Left ventricle myocardium inferior (tissue), 1 donor: ENCODE data around the gene FBXL16. TPM values are rescaled to one million over a fixed set of nuclear protein-coding genes. Genes with fewer than 3 reads are reported as not detected.

ENCODE experiments used
- DNase-seq: peaks from one replicate; pipeline ENCODE4 v3.0.0-alpha.2; 2020
- H3K27ac ChIP-seq: fragments of 200-600 bp; replicated peaks from 2 replicates; pipeline ENCODE4 v1.8.0; 2021
- H3K27me3 ChIP-seq: fragments of 200-600 bp; 2 replicates; pipeline ENCODE4 v1.8.0; 2021; ENCODE audit warnings: low read depth
- H3K36me3 ChIP-seq: fragments of 200-600 bp; 2 replicates; pipeline ENCODE4 v1.8.0; 2021
- H3K4me1 ChIP-seq: fragments of 200-600 bp; 2 replicates; pipeline ENCODE4 v1.8.0; 2021
- H3K4me3 ChIP-seq: fragments of 200-600 bp; 2 replicates; pipeline ENCODE4 v1.8.0; 2021; ENCODE audit warnings: mild to moderate bottlenecking, moderate library complexity
- H3K9me3 ChIP-seq: fragments of 200-600 bp; replicated peaks from 2 replicates; pipeline ENCODE4 v1.8.0; 2021
- CTCF ChIP-seq: fragments of 200-600 bp; IDR thresholded peaks from 2 replicates; pipeline ENCODE4 v1.8.0; 2021; ENCODE audit warnings: antibody characterized with exemption, mild to moderate bottlenecking, borderline replicate concordance
- intact Hi-C: fragments of 100-400 bp; cut with micrococcal nuclease; formaldehyde crosslinking; loops from one replicate; pipeline ENCODE4 v1.11.0; 2022
- total RNA-seq: library from RNA; stranded (reverse); fragmentation: NEBNext Ultra II Directional; extraction: Animal tissue kit (Norgen Biotek cat#: 25700); gene quantifications from one replicate; pipeline ENCODE4 v1.2.1, GENCODE V29; 2021
- donor health status: DM: no; HTN: yes; CAD: no; lungs with severe emphysema.

FBXL16 gene
- total RNA-seq, 1 donor from 2014 or later = 0.08 TPM

GRCh38 chr16:750485-750884 lies 44.9 kb upstream of the FBXL16 start:
- no peaks in the 10 kb centered on the region for H3K9me3 ChIP-seq
- H3K4me3 ChIP-seq = no peak overlapping the region
- no peak for TF ChIP-seq CTCF
- no peak overlapping the region for H3K27ac ChIP-seq
- no peak for DNase-seq
- no peaks in the 10 kb centered on the region for H3K4me1 ChIP-seq
- no peaks in the 10 kb centered on the region for H3K36me3 ChIP-seq
- H3K27me3 ChIP-seq = peaks cover 38% of the 10 kb centered on the region
- intact Hi-C loops = no loop called here

- no peak for DNase-seq
- Histone ChIP-seq H3K27me3 (peaks cover 46% of the 10 kb centered on the region), H3K4me3 (no peak overlapping the region), H3K4me1 (no peaks in the 10 kb centered on the region), H3K27ac (no peak overlapping the region), H3K36me3 (no peaks in the 10 kb centered on the region), H3K9me3 (no peaks in the 10 kb centered on the region)
- intact Hi-C loops = no loop called here
- TF ChIP-seq CTCF = no peak
These were observed 43.4 kb upstream of the FBXL16 start for GRCh38 chr16:749010-749409.

GRCh38 chr16:747978-748746 lies 42.6 kb upstream of the FBXL16 start:
- no peaks in the 10 kb centered on the region for H3K4me1 ChIP-seq
- no peak overlapping the region for H3K27ac ChIP-seq
- H3K9me3 ChIP-seq = no peaks in the 10 kb centered on the region
- no peaks in the 10 kb centered on the region for H3K36me3 ChIP-seq
- no peak overlapping the region for H3K4me3 ChIP-seq
- intact Hi-C loops = no loop called here
- no peak for DNase-seq
- TF ChIP-seq CTCF = no peak
- peaks cover 45% of the 10 kb centered on the region for H3K27me3 ChIP-seq

- Histone ChIP-seq H3K27me3 (peaks cover 47% of the 10 kb centered on the region), H3K9me3 (no peaks in the 10 kb centered on the region), H3K27ac (no peak overlapping the region), H3K4me3 (no peak overlapping the region), H3K4me1 (no peaks in the 10 kb centered on the region), H3K36me3 (no peaks in the 10 kb centered on the region)
- no peak for DNase-seq
- no peak for TF ChIP-seq CTCF
- intact Hi-C loops = no loop called here
These were observed 41.0 kb upstream of the FBXL16 start for GRCh38 chr16:746637-747036.

GRCh38 chr16:745739-746138 lies 40.1 kb upstream of the FBXL16 start:
- H3K36me3 ChIP-seq = no peaks in the 10 kb centered on the region
- no peak overlapping the region for H3K27ac ChIP-seq
- peaks cover 6% of the 10 kb centered on the region for H3K4me1 ChIP-seq
- H3K27me3 ChIP-seq = peaks cover 40% of the 10 kb centered on the region
- intact Hi-C loops = no loop called here
- H3K4me3 ChIP-seq = no peak overlapping the region
- DNase-seq = no peak
- TF ChIP-seq CTCF = no peak
- no peaks in the 10 kb centered on the region for H3K9me3 ChIP-seq
